Stimulated activated CD4-positive, alpha-beta T cell treated with anti-CD3 and anti-CD28 coated beads, Interleukin-15, amount 100 ng/mL, for 48 hours (primary cell): ENCODE results near the gene HYDIN.
"Not testable (repeated sequence)": the region's sequence is repeated elsewhere in the genome, so short reads cannot be mapped to it uniquely, and the experiment has no call there.

Source experiments
- DNase-seq, 2 donors: peaks; one replicate each; pipeline ENCODE4 v3.0.0-alpha.2; 2020; ENCODE audit warnings: low read depth in 2 of 2

HYDIN gene

GRCh38 chr16:71109656-71110208 lies 120.8 kb downstream of the HYDIN start:
- DNase-seq = not testable (repeated sequence)

DNA sequence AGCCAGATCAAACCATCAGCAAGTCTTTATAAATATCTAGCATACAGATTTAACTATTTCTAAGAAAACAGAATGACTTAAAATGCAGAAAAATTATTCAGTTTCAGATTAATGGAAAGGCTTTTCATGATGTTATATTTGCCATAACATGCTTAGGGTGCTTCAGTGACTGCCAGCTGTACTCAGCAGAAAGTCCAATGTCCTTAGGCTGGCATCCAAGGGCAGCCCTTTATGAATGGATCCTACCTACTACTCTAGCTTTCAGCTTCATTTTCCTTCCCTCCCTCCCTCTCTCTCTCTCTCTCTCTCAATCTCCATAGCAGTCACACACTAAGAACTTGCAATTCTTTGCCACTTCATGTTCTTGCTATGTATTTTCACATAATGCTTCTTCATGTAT lies 124.6 kb downstream of the HYDIN start:
- DNase-seq = not testable (repeated sequence)

GRCh38 chr16:71083573-71083972 lies 146.9 kb downstream of the HYDIN start:
- DNase-seq = not testable (repeated sequence)

DNA sequence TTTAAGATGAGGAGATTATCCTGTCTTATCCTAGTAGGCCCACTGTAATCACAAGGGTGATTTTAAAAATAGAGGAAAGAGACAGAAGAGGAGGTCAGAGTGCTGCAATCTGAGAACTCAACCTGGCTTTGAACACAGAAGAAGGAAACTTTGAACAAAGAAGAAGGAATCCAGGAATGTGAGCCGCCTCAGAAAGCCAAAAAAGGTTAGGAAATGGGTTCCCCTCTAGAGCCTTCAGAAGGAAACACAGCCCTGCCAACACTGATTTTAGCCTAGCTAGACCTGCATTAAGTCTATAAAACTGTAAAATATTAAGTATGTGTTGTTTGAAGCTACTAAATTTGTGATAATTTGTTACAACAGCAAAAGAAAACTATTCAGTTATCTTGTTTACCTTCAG lies 149.7 kb downstream of the HYDIN start:
- DNase-seq = not testable (repeated sequence)

- not testable (repeated sequence) for DNase-seq
Observed at GRCh38 chr16:71080262-71080661, 150.3 kb downstream of the HYDIN start.

GRCh38 chr16:71070651-71071050 lies 159.9 kb downstream of the HYDIN start:
- not testable (repeated sequence) for DNase-seq

DNA sequence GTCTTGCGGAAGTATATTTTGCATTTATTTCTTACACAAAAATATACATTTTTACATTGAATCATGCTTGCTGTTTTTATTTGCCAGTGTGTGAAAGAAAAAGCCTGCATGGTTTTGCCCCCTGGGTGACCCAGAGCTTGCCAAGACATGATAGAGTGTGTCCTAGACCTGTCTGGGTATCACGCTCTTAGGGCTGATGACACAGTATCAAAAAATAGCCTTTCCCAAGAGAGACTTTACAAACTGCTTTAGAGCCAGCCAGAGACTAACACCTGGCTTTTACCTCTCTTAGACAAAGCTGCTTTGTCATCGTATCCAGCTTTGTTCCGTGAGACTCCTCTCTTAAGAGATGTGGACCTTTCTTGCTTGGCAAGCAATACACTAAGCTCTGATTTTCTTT lies 160.7 kb downstream of the HYDIN start:
- not testable (repeated sequence) for DNase-seq

DNA sequence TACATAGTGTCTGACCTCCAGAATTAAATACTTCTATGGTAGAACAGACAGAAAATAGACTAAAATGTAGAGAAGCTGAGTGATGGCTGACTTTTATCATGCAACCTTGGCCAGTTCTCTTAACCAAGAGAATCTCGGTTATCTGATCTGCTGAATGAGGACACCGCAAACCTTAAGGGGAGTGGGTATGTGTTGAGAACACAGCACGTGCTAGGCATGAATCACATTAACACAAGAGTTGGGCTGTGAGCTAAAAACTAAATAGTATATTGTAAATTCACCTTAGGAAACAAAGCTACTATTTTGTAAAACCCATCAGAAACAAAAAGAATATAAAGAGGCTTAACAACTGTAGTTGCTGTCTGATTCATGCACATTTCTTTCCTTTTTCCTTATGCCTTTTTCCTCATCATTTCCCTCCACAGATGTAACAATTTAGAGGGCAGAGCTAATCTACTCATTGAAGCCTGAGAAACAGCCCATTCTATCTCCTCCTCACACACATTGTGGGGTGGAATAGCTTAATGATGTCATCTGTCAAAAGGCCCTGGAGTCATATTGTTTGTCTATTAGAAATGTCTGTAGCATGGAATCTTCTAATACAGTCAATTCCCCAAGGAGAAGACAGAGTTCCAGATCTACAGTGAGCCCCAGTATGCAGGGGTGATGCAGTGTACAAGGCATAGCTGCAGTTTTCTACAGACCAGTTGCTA lies 176.5 kb downstream of the HYDIN start:
- not testable (repeated sequence) for DNase-seq

DNA sequence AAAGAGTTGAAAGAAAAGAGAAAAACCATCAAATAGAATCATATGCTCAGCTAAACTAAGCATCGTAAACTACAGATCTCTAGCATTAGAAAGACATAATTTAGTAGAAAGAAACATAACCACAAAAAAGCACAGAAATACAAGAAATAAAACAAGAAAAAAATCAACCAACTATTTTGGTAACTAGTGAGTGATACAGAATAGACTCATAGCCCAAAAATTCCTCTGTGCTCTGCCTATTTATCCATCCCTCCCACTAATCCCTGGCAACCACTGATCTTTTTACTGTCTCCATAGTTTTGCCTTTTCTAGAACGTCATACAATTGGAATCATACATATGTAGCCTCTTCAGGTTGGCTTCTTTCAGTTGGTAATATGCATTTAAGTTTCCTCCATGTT lies 180.2 kb downstream of the HYDIN start:
- DNase-seq = not testable (repeated sequence)

DNA sequence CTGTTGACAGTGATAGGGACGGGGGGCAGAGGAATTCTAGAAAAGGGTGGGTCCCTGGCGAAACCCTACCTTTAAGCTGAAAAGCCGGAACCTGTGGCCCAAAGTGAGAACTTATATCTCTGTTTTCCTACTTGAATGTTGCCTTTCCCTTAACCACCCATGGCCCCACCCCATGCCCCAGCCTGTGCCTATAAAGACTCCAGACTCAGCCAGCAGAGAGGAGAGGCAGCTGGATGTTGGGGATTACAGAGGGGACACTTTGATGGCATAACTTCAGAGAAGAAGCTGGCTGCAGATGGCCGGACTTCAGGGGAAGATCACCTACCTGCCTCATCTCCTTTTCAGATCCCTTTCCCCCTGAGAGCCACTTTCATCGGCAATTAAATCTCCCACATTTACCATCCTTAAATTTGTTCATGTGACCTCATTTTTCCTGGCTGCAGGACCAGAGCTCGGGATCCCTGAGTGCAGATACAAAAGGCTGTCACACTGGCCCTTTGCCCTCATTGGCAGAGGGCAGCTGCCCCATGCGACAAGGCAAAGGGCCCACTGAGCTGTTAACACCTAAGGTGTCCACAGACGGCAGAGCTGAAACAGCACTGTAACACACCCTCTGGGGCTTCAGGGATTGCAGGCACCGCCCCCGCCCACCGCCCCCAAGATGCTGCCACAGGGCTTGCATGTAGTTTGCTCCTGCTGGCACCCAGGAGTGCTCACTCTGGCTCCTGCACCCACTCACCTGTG lies 191.0 kb downstream of the HYDIN start:
- DNase-seq = not testable (repeated sequence)

DNA sequence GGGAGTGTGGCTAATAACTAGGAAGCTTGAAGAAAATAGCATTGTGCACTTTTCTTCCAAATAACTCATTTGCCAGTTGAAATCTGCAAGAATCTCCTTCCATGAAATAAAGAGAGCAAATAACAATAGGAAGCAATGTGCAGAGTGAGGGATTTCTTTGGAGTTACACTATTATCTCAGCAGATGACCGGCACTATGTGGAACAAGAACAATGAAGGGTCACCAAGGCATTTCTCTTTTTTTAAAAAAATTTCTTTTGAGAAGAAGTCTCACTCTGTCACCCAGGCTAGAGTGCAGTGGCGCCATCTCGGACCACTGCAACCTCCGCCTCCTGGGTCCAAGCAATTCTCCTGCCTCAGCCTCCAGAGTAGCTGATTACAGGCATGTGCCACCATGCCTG lies 192.1 kb downstream of the HYDIN start:
- not testable (repeated sequence) for DNase-seq

- DNase-seq = not testable (repeated sequence)
Observed at GRCh38 chr16:71037987-71038386, 192.5 kb downstream of the HYDIN start.

DNA sequence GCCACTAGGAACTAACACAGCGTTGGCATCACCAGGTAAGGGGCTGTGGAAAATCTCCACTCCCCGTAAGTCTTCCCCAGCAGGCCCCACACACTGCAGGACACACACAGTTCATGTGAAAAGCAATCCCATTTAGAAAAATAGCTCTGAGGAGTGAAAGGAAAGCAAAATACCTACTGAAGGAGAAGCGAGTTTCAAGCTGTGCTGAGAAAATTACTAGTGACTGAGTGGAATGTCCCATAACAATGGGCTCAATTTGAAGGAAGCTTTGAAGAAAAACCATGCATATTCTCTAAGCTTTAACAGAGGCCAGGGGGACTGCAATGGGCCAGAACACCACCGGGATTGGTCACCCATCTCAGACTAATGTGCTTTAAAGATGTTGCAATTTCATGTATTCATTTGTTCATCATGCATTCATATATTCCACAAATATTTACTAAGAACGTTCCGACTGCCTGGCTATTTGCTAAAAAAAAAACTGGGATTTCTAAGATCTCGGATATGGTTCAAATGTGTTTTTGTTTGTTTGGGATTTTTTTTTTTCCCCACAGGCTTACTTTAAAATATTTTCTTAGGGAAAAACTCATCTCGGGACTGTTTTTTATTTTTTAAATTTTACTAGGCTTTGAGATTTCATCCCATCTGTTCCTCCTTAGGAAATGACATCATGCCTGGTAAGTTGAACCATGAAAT lies 202.3 kb downstream of the HYDIN start:
- not testable (repeated sequence) for DNase-seq

DNA sequence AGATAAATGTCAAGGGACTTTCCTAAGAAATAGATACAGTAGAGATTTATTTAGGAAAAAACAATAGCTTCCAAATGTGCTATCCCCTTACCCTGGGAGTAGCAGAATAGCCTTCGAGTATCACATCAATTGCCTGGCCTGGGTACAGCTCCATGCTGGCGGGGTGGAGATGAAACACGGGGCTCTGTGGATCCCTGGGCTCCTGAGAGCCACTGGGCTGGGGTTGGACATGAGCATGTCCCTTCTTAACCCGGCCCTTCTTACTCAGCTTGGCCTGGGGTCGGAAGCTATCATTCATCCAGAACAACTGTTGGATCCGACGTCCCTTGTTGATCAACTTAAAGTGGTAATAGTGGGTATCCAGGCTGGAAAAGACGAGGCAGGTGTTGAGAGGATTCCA lies 203.0 kb downstream of the HYDIN start:
- DNase-seq = not testable (repeated sequence)

DNA sequence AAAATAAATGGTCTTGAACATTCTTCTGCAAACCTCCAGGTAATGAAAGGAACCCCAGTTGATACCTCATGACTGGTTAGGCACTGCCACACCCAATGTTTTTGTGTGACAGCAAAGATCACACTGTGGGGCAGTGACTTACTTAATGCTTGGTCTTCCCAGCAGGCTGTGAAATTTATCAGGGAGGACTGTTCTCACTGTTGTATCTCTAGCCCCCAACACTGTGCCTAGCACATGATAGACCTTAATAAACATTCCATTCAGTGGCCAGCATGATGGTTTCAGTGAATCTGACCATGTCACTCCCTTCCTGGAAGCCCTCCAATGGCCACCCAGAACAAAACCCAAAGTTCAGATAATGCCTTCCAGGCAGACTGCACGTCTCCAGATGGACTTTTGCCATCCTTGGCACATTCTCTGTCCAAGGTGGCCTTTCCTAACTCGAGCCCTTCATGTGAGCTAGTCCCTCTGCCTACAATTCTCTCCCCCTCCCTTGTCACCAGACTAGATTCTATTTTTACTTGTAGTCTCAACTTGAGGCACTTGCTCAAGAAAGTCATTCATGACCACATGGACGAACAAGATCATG lies 206.6 kb downstream of the HYDIN start:
- DNase-seq = not testable (repeated sequence)

DNA sequence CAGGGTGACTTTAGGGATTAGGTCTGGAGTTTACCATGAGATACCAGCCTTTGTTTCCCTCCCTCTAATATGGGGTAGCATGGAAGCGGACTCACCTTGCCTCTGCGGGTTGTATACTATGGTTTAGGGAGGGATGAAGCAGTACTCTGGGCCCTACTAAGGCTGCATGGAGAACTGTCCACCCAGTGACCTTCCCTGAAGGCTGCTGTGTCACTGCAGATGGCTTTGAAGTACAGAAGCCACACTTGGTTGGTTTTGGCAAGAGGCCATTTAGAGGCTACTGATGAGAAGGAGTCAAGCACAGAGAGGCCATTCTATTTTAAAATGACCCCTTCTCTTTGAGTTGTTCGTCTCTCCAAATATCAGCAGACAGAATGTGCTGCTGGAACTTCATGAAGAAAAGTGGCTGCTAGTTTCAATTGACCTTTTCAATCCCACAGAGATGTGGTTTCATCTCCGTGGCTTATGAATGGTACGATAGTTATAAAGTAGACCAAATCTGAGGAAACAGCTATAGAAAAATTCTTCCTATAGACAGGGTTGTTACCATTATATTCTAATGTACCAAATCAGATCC lies 208.5 kb downstream of the HYDIN start:
- DNase-seq = not testable (repeated sequence)

DNA sequence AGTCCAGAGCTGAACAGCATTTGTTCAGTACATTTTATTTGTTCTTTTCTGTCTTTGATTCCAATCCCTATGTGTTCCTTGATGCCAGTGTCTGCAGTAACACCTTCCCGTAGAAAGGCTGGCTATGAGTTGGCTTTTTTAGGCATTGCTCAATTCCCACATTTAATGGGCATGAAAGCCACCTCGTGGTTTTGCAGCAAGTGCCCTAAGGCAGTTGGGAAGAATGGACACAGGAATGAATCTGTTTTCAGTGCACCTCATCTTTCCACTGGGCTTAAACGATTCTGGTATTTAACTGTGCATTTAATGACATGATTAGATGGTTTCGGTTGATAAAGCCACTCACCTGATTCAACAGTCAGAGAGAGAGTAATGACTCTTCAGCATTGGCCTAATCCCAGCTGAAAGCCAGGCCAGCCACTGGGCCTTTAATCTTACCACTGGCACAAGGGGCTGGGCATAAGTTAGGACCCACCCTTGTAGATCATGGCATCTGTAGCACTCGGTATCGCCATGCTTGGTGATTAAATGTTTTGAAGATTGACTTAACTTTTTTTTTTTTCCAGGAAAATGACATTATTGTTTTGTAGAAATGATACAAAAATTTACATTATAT lies 211.3 kb downstream of the HYDIN start:
- not testable (repeated sequence) for DNase-seq

DNA sequence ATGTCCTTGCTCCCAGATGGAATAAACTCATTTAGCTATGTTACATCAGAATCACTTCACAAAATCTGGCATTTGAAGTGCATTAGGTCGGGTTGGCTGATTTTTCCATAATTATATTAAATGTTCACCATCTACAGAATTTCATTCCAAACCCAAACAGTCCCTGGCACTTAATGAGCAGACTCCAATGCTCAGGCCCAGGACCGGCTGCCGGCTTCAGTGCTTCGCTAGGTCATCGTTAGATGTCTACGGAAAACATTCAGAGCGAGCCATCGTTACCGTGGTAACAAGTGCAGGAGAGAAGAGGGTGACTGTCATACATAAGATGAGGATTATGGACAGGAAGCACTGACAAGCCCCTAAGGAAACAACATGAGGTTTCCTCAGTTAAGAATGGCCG lies 215.1 kb downstream of the HYDIN start:
- not testable (repeated sequence) for DNase-seq

DNA sequence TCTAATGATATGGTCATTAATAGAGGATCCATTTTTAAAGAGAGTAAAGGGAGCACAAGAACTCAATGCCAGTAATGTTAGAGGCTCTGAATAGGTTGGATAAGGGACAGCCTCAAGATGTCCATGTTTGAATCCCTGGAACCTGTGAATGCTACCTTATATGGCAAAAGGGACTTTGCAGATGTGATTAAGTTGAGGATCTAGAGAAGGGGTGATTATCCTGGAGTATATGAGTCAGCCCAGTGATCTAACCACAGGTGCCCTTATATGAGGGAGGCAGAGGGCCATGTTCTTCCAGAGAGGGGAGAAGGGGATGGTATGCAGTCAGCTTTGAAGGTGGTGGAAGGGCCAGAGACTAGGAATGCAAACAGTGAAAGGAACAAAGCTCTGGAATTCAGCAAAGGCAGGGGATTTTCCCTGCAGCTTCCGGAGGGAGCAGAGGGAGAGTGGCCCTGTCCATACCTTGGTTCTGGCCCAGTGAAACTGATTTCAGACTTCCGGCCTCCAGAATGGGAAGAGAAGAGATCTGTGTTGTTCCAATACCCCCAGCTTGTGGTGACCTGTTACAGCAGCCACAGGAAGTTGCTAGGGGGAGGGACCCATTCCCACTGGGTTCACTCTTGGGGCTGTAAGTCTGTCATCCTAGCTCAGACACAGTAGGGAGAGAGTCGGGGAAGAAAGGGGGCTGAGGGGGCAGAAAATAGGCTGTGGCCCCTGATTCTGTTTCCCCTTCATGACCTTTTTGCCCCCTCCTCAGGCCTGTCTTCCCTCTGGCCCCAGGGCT lies 220.9 kb downstream of the HYDIN start:
- not testable (repeated sequence) for DNase-seq

DNA sequence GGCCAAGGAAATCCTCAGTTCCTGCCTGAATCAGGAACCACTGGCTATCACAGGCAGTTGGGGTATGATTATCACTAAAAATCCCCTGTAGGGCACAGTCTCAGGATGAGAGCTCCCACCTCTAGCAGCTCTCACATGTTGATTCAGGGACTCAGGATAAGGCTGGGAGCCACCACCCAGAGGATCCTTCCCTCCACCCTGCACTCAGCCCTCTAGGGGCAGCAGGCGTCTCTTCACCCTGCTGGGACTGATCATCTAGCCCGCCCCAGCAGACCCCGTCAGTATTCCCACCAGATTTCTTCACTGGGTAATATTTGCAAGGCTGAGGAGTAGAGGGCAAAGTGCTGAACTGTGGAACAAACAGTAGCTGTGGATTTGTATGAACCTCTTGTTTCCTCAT lies 224.0 kb downstream of the HYDIN start:
- not testable (repeated sequence) for DNase-seq
